Dendritic cell treated with granulocyte-macrophage colony-stimulating factor and Interleukin-4, amounts not matched to agents 40 ng/mL and 50 ng/mL, for 4 days (primary cell): ENCODE data around the gene THOC3.
"Not testable (repeated sequence)": the region's sequence is repeated elsewhere in the genome, so short reads cannot be mapped to it uniquely, and the experiment has no call there.

ENCODE experiments used
- H3K27ac Mint-ChIP-seq: one replicate; pipeline ENCODE4 v1.8.0; 2022; ENCODE audit warnings: mild to moderate bottlenecking, mixed read lengths
- H3K27me3 Mint-ChIP-seq: one replicate; pipeline ENCODE4 v1.8.0; 2022; ENCODE audit warnings: mild to moderate bottlenecking, mixed read lengths
- H3K36me3 Mint-ChIP-seq: one replicate; pipeline ENCODE4 v1.8.0; 2022; ENCODE audit warnings: low read depth, mixed read lengths
- H3K4me1 Mint-ChIP-seq: one replicate; pipeline ENCODE4 v1.8.0; 2022; ENCODE audit warnings: low read depth, mixed read lengths
- H3K4me3 Mint-ChIP-seq: one replicate; pipeline ENCODE4 v1.8.0; 2022; ENCODE audit warnings: mild to moderate bottlenecking, moderate library complexity, mixed read lengths
- H3K9me3 Mint-ChIP-seq: one replicate; pipeline ENCODE4 v1.8.0; 2022; ENCODE audit warnings: mixed read lengths
- intact Hi-C: fragments of 100-400 bp; cut with micrococcal nuclease; formaldehyde crosslinking; loops from one replicate; pipeline ENCODE4 v1.15.0; 2022

THOC3 gene

GRCh38 chr5:175915066-175916037 is 52.8 kb downstream of the THOC3 start:
- not testable (repeated sequence) for H3K4me3 Mint-ChIP-seq, H3K36me3 Mint-ChIP-seq, H3K27me3 Mint-ChIP-seq

DNA sequence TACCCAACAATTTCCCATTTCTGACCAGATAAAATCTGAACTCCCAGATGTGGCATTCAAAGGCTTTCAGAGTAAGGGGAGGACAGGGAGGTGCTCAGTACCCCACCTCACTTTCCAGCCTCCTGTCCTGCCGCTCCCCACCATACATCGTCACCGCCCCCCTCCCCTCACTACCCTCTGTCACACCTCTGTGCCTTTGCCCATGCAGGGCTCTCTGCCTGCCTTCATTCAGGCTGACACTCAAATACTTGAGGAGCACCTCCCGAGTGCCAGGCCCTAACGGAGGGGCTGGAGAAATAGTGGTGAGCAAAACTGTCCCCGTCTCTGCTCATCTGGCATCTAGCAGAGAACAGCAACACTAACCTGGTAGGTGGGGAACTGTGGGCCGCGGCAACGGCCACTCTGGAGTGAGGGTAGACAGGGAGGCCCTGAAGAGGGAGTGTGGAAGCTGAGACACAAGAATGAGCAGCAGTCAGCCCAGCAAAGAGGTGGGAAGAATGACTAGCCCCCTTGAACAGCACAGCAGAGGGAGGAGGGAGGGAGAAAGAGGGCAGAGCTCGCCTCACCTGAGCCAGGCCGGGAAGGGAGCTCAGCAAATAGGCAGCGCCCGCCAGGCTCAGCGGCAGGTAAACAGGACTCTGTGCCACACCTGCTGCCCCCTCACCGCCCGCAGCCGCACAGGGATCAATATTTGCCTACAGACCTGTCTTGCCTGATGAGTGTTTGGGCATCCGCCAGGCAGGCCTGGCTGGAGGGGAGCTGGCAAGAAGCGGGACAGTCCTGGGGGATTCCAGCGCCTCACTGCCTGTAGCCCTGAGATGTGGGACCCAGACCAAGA is 54.1 kb downstream of the THOC3 start:
- H3K4me1 Mint-ChIP-seq, H3K36me3 Mint-ChIP-seq, H3K9me3 Mint-ChIP-seq, intact Hi-C loops, H3K27me3 Mint-ChIP-seq, H3K27ac Mint-ChIP-seq, H3K4me3 Mint-ChIP-seq: not testable (repeated sequence)

More at GRCh38 chr5:175915066-175916037, 52.8 kb downstream of the THOC3 start:
- H3K9me3 Mint-ChIP-seq, intact Hi-C loops, H3K4me1 Mint-ChIP-seq, H3K27ac Mint-ChIP-seq: not testable (repeated sequence)

DNA sequence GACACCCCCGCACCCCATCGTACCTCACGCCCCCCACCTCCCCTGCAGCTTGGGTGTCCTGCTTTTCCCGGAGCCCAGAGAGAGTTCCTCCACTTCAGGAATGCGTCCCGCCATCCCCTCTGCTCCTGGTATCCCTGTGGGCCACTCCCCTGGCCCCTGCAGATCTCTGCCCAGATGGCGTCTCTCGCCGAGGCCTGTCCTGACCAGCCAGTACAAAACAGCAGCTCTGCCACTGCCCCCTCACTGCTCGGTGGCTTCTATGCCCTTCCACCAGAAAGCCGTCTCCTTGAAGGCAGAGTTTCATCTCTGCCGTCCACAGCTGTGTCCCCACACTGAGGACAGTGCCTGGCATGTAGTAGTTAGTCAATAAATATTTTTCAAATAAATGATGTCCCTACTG is 58.0 kb downstream of the THOC3 start:
- H3K27ac Mint-ChIP-seq, intact Hi-C loops, H3K27me3 Mint-ChIP-seq, H3K4me1 Mint-ChIP-seq, H3K36me3 Mint-ChIP-seq, H3K9me3 Mint-ChIP-seq, H3K4me3 Mint-ChIP-seq: not testable (repeated sequence)
